Activated CD8-positive, alpha-beta T cell treated with anti-CD3 and anti-CD28 coated beads, Interleukin-2, amount 10 ng/mL, durations not matched to agents 7 days and 5 days (primary cell): ENCODE data around the gene UQCC3. TPM values are rescaled to one million over a fixed set of nuclear protein-coding genes. Genes with fewer than 3 reads are reported as not detected.
"Not testable (repeated sequence)": the region's sequence is repeated elsewhere in the genome, so short reads cannot be mapped to it uniquely, and the experiment has no call there.

Source experiments
- ATAC-seq: fragments of 150-1000 bp; cut with Tn5 transposase; one replicate; pipeline ENCODE4 v1.10.0; 2021; ENCODE audit warnings: moderate library complexity
- CTCF ChIA-PET: fragments of 350-600 bp; sonication (Branson Sonifier 250); formaldehyde crosslinking; loops from one replicate; lab custom pipeline; 2021; ENCODE audit warnings: antibody characterized with exemption; lab: Charles Lee
- POLR2A ChIA-PET: fragments of 350-600 bp; sonication (Branson Sonifier 250); formaldehyde crosslinking; loops from one replicate; lab custom pipeline; 2021; ENCODE audit warnings: antibody characterized with exemption; lab: Charles Lee
- DNase-seq: peaks from one replicate; pipeline ENCODE4 v3.0.0-alpha.2; 2020
- H3K27ac Mint-ChIP-seq: one replicate; pipeline ENCODE4 v1.8.0; 2021; ENCODE audit warnings: mild to moderate bottlenecking, mixed read lengths
- H3K27me3 Mint-ChIP-seq: one replicate; pipeline ENCODE4 v1.8.0; 2021; ENCODE audit warnings: low read depth, mixed read lengths
- H3K36me3 Mint-ChIP-seq: one replicate; pipeline ENCODE4 v1.8.0; 2021; ENCODE audit warnings: low read depth, mixed read lengths
- H3K4me1 Mint-ChIP-seq: one replicate; pipeline ENCODE4 v1.8.0; 2021; ENCODE audit warnings: low read depth, mixed read lengths
- H3K4me3 Mint-ChIP-seq: one replicate; pipeline ENCODE4 v1.8.0; 2021; ENCODE audit warnings: mild to moderate bottlenecking, mixed read lengths
- H3K9me3 Mint-ChIP-seq: one replicate; pipeline ENCODE4 v1.8.0; 2022; ENCODE audit warnings: mixed read lengths; ENCODE audit not compliant: insufficient read depth
- total RNA-seq, 2 experiments: library from RNA; stranded (reverse); gene quantifications; one replicate each; pipeline ENCODE4 v1.2.3, GENCODE V29; 2021

The UQCC3 gene
- total RNA-seq, 2 experiments from 2014 or later = 7.5 TPM

GRCh38 chr11:62665599-62666258 is 5.7 kb upstream of the UQCC3 start:
- Mint-ChIP-seq H3K27ac (peak overlapping the region; percentile 93), H3K4me3 (peak overlapping the region; percentile 98), H3K4me1 (peaks cover 44% of the 10 kb centered on the region), H3K27me3 (no peaks in the 10 kb centered on the region), H3K36me3 (peaks cover 62% of the 10 kb centered on the region), H3K9me3 (no peaks in the 10 kb centered on the region)
- ChIA-PET POLR2A (interaction anchor here (0.5 to 6.1 kb wide), 48 partner anchors 10 to 1752 kb away, joined by 3 to 76 read pairs (median 6); partner anchors contain the start of genes B3GAT3, BSCL2, EEF1G and GANAB), CTCF (interaction anchor here (1.0 to 3.4 kb wide), 24 partner anchors 10 to 273 kb away, joined by 3 to 23 read pairs (median 5); partner anchors contain the start of genes EML3, HNRNPUL2, INTS5 and ROM1)
- ATAC-seq (peak; percentile 24), DNase-seq (peak; percentile 74)

GRCh38 chr11:62666259-62666926 is 5.1 kb upstream of the UQCC3 start:
- DNase-seq (no peak), ATAC-seq (no peak)
- Mint-ChIP-seq H3K27ac (peak overlapping the region; percentile 93), H3K27me3 (no peaks in the 10 kb centered on the region), H3K36me3 (peaks cover 65% of the 10 kb centered on the region), H3K4me1 (peaks cover 50% of the 10 kb centered on the region), H3K4me3 (peak overlapping the region; percentile 98), H3K9me3 (no peaks in the 10 kb centered on the region)
- CTCF ChIA-PET = interaction anchor here (1.1 to 3.4 kb wide), 5 partner anchors 15 to 120 kb away, joined by 3 to 23 read pairs (median 6); partner anchors contain the start of gene TUT1
- POLR2A ChIA-PET = interaction anchor here (1.1 to 6.1 kb wide), 20 partner anchors 9 to 215 kb away, joined by 3 to 76 read pairs (median 14); partner anchors contain the start of genes B3GAT3, BSCL2, GANAB and GNG3

- DNase-seq = no peak
- no peak for ATAC-seq
- no peaks in the 10 kb centered on the region for H3K27me3 Mint-ChIP-seq
- peaks cover 56% of the 10 kb centered on the region for H3K4me1 Mint-ChIP-seq
- ChIA-PET CTCF (interaction anchor here (0.9 to 2.1 kb wide), 6 partner anchors 11 to 119 kb away, joined by 3 to 12 read pairs (median 3); partner anchors contain the start of genes MTA2 and TUT1), POLR2A (interaction anchor here (1.0 to 6.1 kb wide), 13 partner anchors 9 to 188 kb away, joined by 3 to 76 read pairs (median 7); partner anchors contain the start of genes B3GAT3, GANAB, INTS5 and MTA2)
- H3K9me3 Mint-ChIP-seq = no peaks in the 10 kb centered on the region
- peak overlapping the region; percentile 98 for H3K4me3 Mint-ChIP-seq
- peaks cover 68% of the 10 kb centered on the region for H3K36me3 Mint-ChIP-seq
- peak overlapping the region; percentile 93 for H3K27ac Mint-ChIP-seq
These were observed 4.0 kb upstream of the UQCC3 start for GRCh38 chr11:62667460-62667859.

- no peak for DNase-seq
- Mint-ChIP-seq H3K4me1 (peaks cover 63% of the 10 kb centered on the region), H3K27ac (peak overlapping the region; percentile 99), H3K9me3 (no peaks in the 10 kb centered on the region), H3K27me3 (no peaks in the 10 kb centered on the region), H3K36me3 (peaks cover 70% of the 10 kb centered on the region), H3K4me3 (peak overlapping the region; percentile 99)
- ATAC-seq = no peak
- ChIA-PET POLR2A (interaction anchor here (1.0 to 6.0 kb wide), 7 partner anchors 17 to 171 kb away, joined by 3 to 39 read pairs (median 21); partner anchors contain the start of genes B3GAT3, GANAB, INTS5 and TUT1), CTCF (interaction anchor here (1.1 to 3.5 kb wide), 4 partner anchors 16 to 117 kb away, joined by 3 to 11 read pairs (median 4); partner anchors contain the start of genes INTS5 and TUT1)
These were observed 1.9 kb upstream of the UQCC3 start for GRCh38 chr11:62669420-62670161.

GRCh38 chr11:62671236-62671607 is 251 bp upstream of the UQCC3 start:
- Mint-ChIP-seq H3K36me3 (peaks cover 61% of the 10 kb centered on the region), H3K4me1 (peaks cover 66% of the 10 kb centered on the region), H3K27ac (peak overlapping the region; percentile 99), H3K27me3 (no peaks in the 10 kb centered on the region), H3K4me3 (peak overlapping the region; percentile 99), H3K9me3 (no peaks in the 10 kb centered on the region)
- ATAC-seq (peak; percentile 20), DNase-seq (no peak)
- ChIA-PET POLR2A (interaction anchor here (0.6 to 6.0 kb wide), 27 partner anchors 8 to 211 kb away, joined by 3 to 39 read pairs (median 6); partner anchors contain the start of genes BSCL2, EML3, HNRNPUL2 and INTS5), CTCF (interaction anchor here (0.9 to 3.5 kb wide), 9 partner anchors 9 to 115 kb away, joined by 3 to 13 read pairs (median 8); partner anchors contain the start of genes EML3, LRRN4CL, TAF6L and TUT1)

GRCh38 chr11:62673196-62673525 is 1.7 kb downstream of the UQCC3 start:
- ATAC-seq (no peak), DNase-seq (no peak)
- ChIA-PET POLR2A (interaction anchor here (1.3 to 6.0 kb wide), 6 partner anchors 8 to 168 kb away, joined by 3 to 39 read pairs (median 21); partner anchors contain the start of genes BSCL2, C11orf98, CSKMT and GNG3), CTCF (interaction anchor here (1.0 to 3.3 kb wide), 4 partner anchors 22 to 74 kb away, joined by 3 to 12 read pairs (median 3); partner anchors contain the start of genes B3GAT3 and EML3)
- H3K9me3 Mint-ChIP-seq = no peaks in the 10 kb centered on the region
- H3K36me3 Mint-ChIP-seq = peaks cover 62% of the 10 kb centered on the region
- peaks cover 68% of the 10 kb centered on the region for H3K4me1 Mint-ChIP-seq
- peak overlapping the region; percentile 99 for H3K4me3 Mint-ChIP-seq
- no peaks in the 10 kb centered on the region for H3K27me3 Mint-ChIP-seq
- H3K27ac Mint-ChIP-seq = peak overlapping the region; percentile 99

DNA sequence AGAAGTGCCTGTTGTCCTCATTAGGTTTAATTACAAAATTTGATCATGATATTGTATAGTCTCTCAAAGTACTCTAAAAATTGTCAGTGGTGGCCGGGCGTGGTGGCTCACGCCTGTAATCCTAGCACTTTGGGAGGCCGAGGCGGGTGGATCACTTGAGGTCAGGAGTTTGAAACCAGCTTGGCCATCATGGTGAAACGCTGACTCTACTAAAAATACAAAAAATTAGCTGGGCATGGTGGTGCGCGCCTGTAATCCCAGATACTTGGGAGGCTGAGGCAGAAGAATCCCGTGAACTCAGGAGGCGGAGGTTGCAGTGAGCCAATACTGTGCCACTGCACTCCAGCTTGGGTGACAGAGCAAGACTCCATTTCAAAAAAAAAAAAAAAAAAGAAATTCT is 3.9 kb downstream of the UQCC3 start:
- ChIA-PET CTCF (interaction anchor here (1.2 to 1.6 kb wide), 2 partner anchors 52 to 111 kb away, joined by 3 to 4 read pairs; partner anchors contain the start of genes HNRNPUL2 and TTC9C), POLR2A (interaction anchor here (1.0 to 4.8 kb wide), 7 partner anchors 8 to 166 kb away, joined by 3 to 32 read pairs (median 6); partner anchors contain the start of genes C11orf98, CSKMT and TUT1)
- not testable (repeated sequence) for H3K27me3 Mint-ChIP-seq, DNase-seq, H3K9me3 Mint-ChIP-seq, H3K4me3 Mint-ChIP-seq, H3K27ac Mint-ChIP-seq, ATAC-seq
- Mint-ChIP-seq H3K36me3 (peaks cover 58% of the 10 kb centered on the region), H3K4me1 (peaks cover 65% of the 10 kb centered on the region)

- Mint-ChIP-seq H3K27ac (no peak overlapping the region), H3K4me3 (peak overlapping the region; percentile 47), H3K4me1 (peaks cover 60% of the 10 kb centered on the region), H3K9me3 (no peaks in the 10 kb centered on the region), H3K27me3 (no peaks in the 10 kb centered on the region), H3K36me3 (peaks cover 50% of the 10 kb centered on the region)
- POLR2A ChIA-PET = interaction anchor here (1.0 to 4.8 kb wide), 7 partner anchors 9 to 179 kb away, joined by 3 to 32 read pairs (median 3); partner anchors contain the start of genes C11orf98, CSKMT, INTS5 and TUT1
- DNase-seq (no peak), ATAC-seq (no peak)
- CTCF ChIA-PET = interaction anchor here (1.3 to 7.0 kb wide), 5 partner anchors 12 to 84 kb away, joined by 3 to 77 read pairs (median 5); partner anchors contain the start of genes C11orf98, MTA2 and TUT1
These were observed 5.2 kb downstream of the UQCC3 start for GRCh38 chr11:62676698-62677097.

- H3K36me3 Mint-ChIP-seq = peaks cover 48% of the 10 kb centered on the region
- peak overlapping the region; percentile 47 for H3K4me3 Mint-ChIP-seq
- CTCF ChIA-PET = interaction anchor here (1.3 to 7.0 kb wide), 5 partner anchors 13 to 85 kb away, joined by 3 to 77 read pairs (median 5); partner anchors contain the start of genes C11orf98, MTA2 and TUT1
- DNase-seq = no peak
- peaks cover 59% of the 10 kb centered on the region for H3K4me1 Mint-ChIP-seq
- no peaks in the 10 kb centered on the region for H3K27me3 Mint-ChIP-seq
- POLR2A ChIA-PET = interaction anchor here (1.3 to 4.8 kb wide), 5 partner anchors 10 to 179 kb away, joined by 3 to 32 read pairs (median 8); partner anchors contain the start of genes C11orf98, CSKMT and INTS5
- ATAC-seq = no peak
- H3K27ac Mint-ChIP-seq = peak overlapping the region; percentile 87
- no peaks in the 10 kb centered on the region for H3K9me3 Mint-ChIP-seq
These were observed 5.7 kb downstream of the UQCC3 start for GRCh38 chr11:62677156-62677555.

DNA sequence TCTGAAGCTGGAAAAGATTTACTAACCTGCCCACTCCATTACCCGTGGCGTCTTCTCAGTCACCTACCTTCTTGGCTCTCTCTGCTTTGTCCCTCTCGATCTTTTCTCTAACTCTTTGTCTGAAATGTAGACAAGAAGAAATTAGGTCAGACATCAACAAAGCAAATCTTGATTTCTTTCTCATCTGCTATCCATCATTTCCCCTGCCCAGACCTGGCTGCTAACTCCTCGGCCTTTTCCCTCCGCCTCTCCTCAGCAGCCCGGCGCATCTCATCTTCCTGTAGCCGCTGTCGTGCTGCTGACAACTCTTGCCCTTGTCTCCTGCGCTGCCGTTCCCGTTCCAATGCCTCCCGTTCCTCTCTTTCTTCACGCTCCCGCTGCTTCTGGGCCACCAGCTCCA is 6.2 kb downstream of the UQCC3 start:
- no peak for ATAC-seq
- no peak for DNase-seq
- peak overlapping the region; percentile 87 for H3K27ac Mint-ChIP-seq
- ChIA-PET CTCF (interaction anchor here (1.4 to 7.0 kb wide), 4 partner anchors 13 to 85 kb away, joined by 4 to 77 read pairs (median 6); partner anchors contain the start of genes C11orf98, MTA2 and TUT1), POLR2A (interaction anchor here (1.3 to 4.8 kb wide), 3 partner anchors 13 to 164 kb away, joined by 3 to 32 read pairs (median 8); partner anchors contain the start of genes C11orf98, CSKMT and INTS5)
- H3K9me3 Mint-ChIP-seq = no peaks in the 10 kb centered on the region
- H3K4me3 Mint-ChIP-seq = peak overlapping the region; percentile 92
- no peaks in the 10 kb centered on the region for H3K27me3 Mint-ChIP-seq
- peaks cover 54% of the 10 kb centered on the region for H3K4me1 Mint-ChIP-seq
- H3K36me3 Mint-ChIP-seq = peaks cover 43% of the 10 kb centered on the region
